Fibroblast of skin of scalp (primary cell): ENCODE data around the gene GHRHR. TPM values are rescaled to one million over a fixed set of nuclear protein-coding genes. Genes with fewer than 3 reads are reported as not detected.

ENCODE experiments used
- DNase-seq: peaks from one replicate; pipeline ENCODE4 v3.0.0-alpha.2; 2013
- polyA plus RNA-seq, 2 experiments: library from polyadenylated mRNA; unstranded; fragments of 120-200 nt; gene quantifications; one replicate each; pipeline ENCODE4 v1.2.1, GENCODE V29; 2013; ENCODE audit not compliant: insufficient read length in 2 of 2

GHRHR gene
- polyA plus RNA-seq (2013, experiment 1 of 2; ENCODE audit: insufficient read length) = not detected
- polyA plus RNA-seq (2013, experiment 2 of 2; ENCODE audit: insufficient read length) = not detected

GRCh38 chr7:30963842-30964241, at the start of gene GHRHR:
Gene GHRHR, plus strand, starts transcription at chr7:30963953. Its CDS starts 116 bp downstream, at chr7:30964069.
- DNase-seq = no peak

- DNase-seq = peak; percentile 85
Measured at GRCh38 chr7:30914596-30914995, 49.2 kb upstream of the GHRHR start.

- peak; percentile 47 for DNase-seq
Measured at GRCh38 chr7:30915005-30915601, 48.6 kb upstream of the GHRHR start.

GRCh38 chr7:30915751-30916150, 48.0 kb upstream of the GHRHR start:
- DNase-seq = no peak

- DNase-seq = no peak
Measured at GRCh38 chr7:30916255-30916654, 47.5 kb upstream of the GHRHR start.

- DNase-seq = no peak
Measured at GRCh38 chr7:30916767-30917166, 47.0 kb upstream of the GHRHR start.

- DNase-seq = no peak
Measured at GRCh38 chr7:30917216-30917893, 46.4 kb upstream of the GHRHR start.

GRCh38 chr7:30918676-30919075, 45.1 kb upstream of the GHRHR start:
- no peak for DNase-seq

- peak; percentile 63 for DNase-seq
Measured at GRCh38 chr7:30920021-30920583, 43.7 kb upstream of the GHRHR start.

GRCh38 chr7:30920584-30921539, 42.9 kb upstream of the GHRHR start:
- DNase-seq = peak; percentile 73

GRCh38 chr7:30921540-30922401, 42.0 kb upstream of the GHRHR start:
- no peak for DNase-seq

- DNase-seq = no peak
Measured at GRCh38 chr7:30922596-30922995, 41.2 kb upstream of the GHRHR start.

GRCh38 chr7:30923009-30923773, 40.6 kb upstream of the GHRHR start:
- DNase-seq = no peak

GRCh38 chr7:30923774-30924413, 39.9 kb upstream of the GHRHR start:
- DNase-seq = no peak

- no peak for DNase-seq
Measured at GRCh38 chr7:30924624-30925023, 39.1 kb upstream of the GHRHR start.

- DNase-seq = no peak
Measured at GRCh38 chr7:30925117-30925516, 38.6 kb upstream of the GHRHR start.

GRCh38 chr7:30925913-30926312, 37.8 kb upstream of the GHRHR start:
- DNase-seq = no peak

- no peak for DNase-seq
Measured at GRCh38 chr7:30926313-30926712, 37.4 kb upstream of the GHRHR start.

GRCh38 chr7:30927040-30927439, 36.7 kb upstream of the GHRHR start:
- no peak for DNase-seq

GRCh38 chr7:30927559-30927958, 36.2 kb upstream of the GHRHR start:
- DNase-seq = no peak
